A673 (cell line): Measurements from ENCODE around the gene CNOT6L.
"Not testable (repeated sequence)": the region's sequence is repeated elsewhere in the genome, so short reads cannot be mapped to it uniquely, and the experiment has no call there.

ENCODE experiments used
- CTCF ChIP-seq: fragments of 300-800, 200-600 bp; sonication (generic); conservative IDR thresholded peaks from 2 replicates; pipeline ENCODE4 v1.5.1; 2017; ENCODE audit warnings: low read depth, mild to moderate bottlenecking, antibody characterized with exemption, low read length, moderate library complexity, mixed read lengths
- EZH2 ChIP-seq: fragments of 200-600 bp; sonication (generic); IDR thresholded peaks from 2 replicates; pipeline ENCODE4 v1.6.1; 2017; ENCODE audit warnings: borderline replicate concordance, low read depth, mild to moderate bottlenecking, mixed read lengths, antibody characterized with exemption, low read length; ENCODE audit not compliant: poor library complexity, severe bottlenecking

GRCh38 chr4:77863341-77863740 lies 44.2 kb upstream of the CNOT6L start:
- TF ChIP-seq CTCF, EZH2: not testable (repeated sequence)
